ENCODE measurements around the gene WDFY3. TPM values are rescaled to one million over a fixed set of nuclear protein-coding genes. Genes with fewer than 3 reads are reported as not detected.

The WDFY3 gene
- polyA plus RNA-seq, 4 donors: 3.0 to 33.3 (median 6.4) TPM

- no peaks in the 10 kb centered on the region for H3K27me3 ChIP-seq (ENCODE audit: control insufficient read depth in 3 of 3, insufficient read depth in 3 of 3, low read length in 3 of 3)
- no peak for DNase-seq
- no peaks in the 10 kb centered on the region for H3K9me3 ChIP-seq (ENCODE audit: control insufficient read depth in 2 of 2, insufficient read depth in 1 of 2, low read depth in 1 of 2, low read length in 1 of 2)
- peaks cover 2 to 24% (median 3%) of the 10 kb centered on the region in 3 donors for H3K36me3 ChIP-seq (ENCODE audit: control insufficient read depth in 3 of 3, insufficient read depth in 2 of 3, low read depth in 1 of 3, low read length in 3 of 3)
- no peak overlapping the region for H3K4me3 ChIP-seq (ENCODE audit: low read depth in 1 of 3, low read length in 3 of 3)
- H3K4me1 ChIP-seq (ENCODE audit: control insufficient read depth in 3 of 3, insufficient read depth in 2 of 3, low read depth in 1 of 3, low read length in 2 of 3): no peaks in the 10 kb centered on the region
- no peak for FAIRE-seq
- no peak overlapping the region for H3K27ac ChIP-seq (ENCODE audit: low read depth in 1 of 3, low read length in 2 of 3)
Measured at GRCh38 chr4:84719115-84719514, 247.4 kb downstream of the WDFY3 start.

- DNase-seq (no peak), FAIRE-seq (no peak)
- 92 to 96% (median 94%) methylated on average over 2 of the region's 2 CpGs for WGBS, 3 donors
- Histone ChIP-seq H3K27me3 (ENCODE audit: control insufficient read depth in 3 of 3, insufficient read depth in 3 of 3, low read length in 3 of 3) (no peaks in the 10 kb centered on the region), H3K27ac (ENCODE audit: low read depth in 1 of 3, low read length in 2 of 3) (no peak overlapping the region), H3K9me3 (ENCODE audit: control insufficient read depth in 2 of 2, insufficient read depth in 1 of 2, low read depth in 1 of 2, low read length in 1 of 2) (no peaks in the 10 kb centered on the region), H3K4me1 (ENCODE audit: control insufficient read depth in 3 of 3, insufficient read depth in 2 of 3, low read depth in 1 of 3, low read length in 2 of 3) (no peaks in the 10 kb centered on the region), H3K36me3 (ENCODE audit: control insufficient read depth in 3 of 3, insufficient read depth in 2 of 3, low read depth in 1 of 3, low read length in 3 of 3) (peaks cover 2 to 28% (median 3%) of the 10 kb centered on the region in 3 donors), H3K4me3 (ENCODE audit: low read depth in 1 of 3, low read length in 3 of 3) (no peak overlapping the region)
Measured at GRCh38 chr4:84718699-84719098, 247.8 kb downstream of the WDFY3 start.

GRCh38 chr4:84710548-84710947, 255.9 kb downstream of the WDFY3 start:
- 88 to 97% (median 89%) methylated on average over 3 of the region's 3 CpGs for WGBS, 3 donors
- FAIRE-seq: no peak
- Histone ChIP-seq H3K36me3 (ENCODE audit: control insufficient read depth in 3 of 3, insufficient read depth in 2 of 3, low read depth in 1 of 3, low read length in 3 of 3) (peaks cover 2 to 40% (median 3%) of the 10 kb centered on the region in 3 donors), H3K27me3 (ENCODE audit: control insufficient read depth in 3 of 3, insufficient read depth in 3 of 3, low read length in 3 of 3) (no peaks in the 10 kb centered on the region), H3K9me3 (ENCODE audit: control insufficient read depth in 2 of 2, insufficient read depth in 1 of 2, low read depth in 1 of 2, low read length in 1 of 2) (no peaks in the 10 kb centered on the region), H3K4me1 (ENCODE audit: control insufficient read depth in 3 of 3, insufficient read depth in 2 of 3, low read depth in 1 of 3, low read length in 2 of 3) (no peaks in the 10 kb centered on the region), H3K27ac (ENCODE audit: low read depth in 1 of 3, low read length in 2 of 3) (no peak overlapping the region), H3K4me3 (ENCODE audit: low read depth in 1 of 3, low read length in 3 of 3) (no peak overlapping the region)
- no peak for DNase-seq

GRCh38 chr4:84708406-84709135, 257.9 kb downstream of the WDFY3 start:
- Histone ChIP-seq H3K9me3 (ENCODE audit: control insufficient read depth in 2 of 2, insufficient read depth in 1 of 2, low read depth in 1 of 2, low read length in 1 of 2) (no peaks in the 10 kb centered on the region), H3K27me3 (ENCODE audit: control insufficient read depth in 3 of 3, insufficient read depth in 3 of 3, low read length in 3 of 3) (no peaks in the 10 kb centered on the region), H3K27ac (ENCODE audit: low read depth in 1 of 3, low read length in 2 of 3) (no peak overlapping the region), H3K36me3 (ENCODE audit: control insufficient read depth in 3 of 3, insufficient read depth in 2 of 3, low read depth in 1 of 3, low read length in 3 of 3) (peaks cover 0 to 31% (median 5%) of the 10 kb centered on the region in 3 donors), H3K4me3 (ENCODE audit: low read depth in 1 of 3, low read length in 3 of 3) (no peak overlapping the region), H3K4me1 (ENCODE audit: control insufficient read depth in 3 of 3, insufficient read depth in 2 of 3, low read depth in 1 of 3, low read length in 2 of 3) (no peaks in the 10 kb centered on the region)
- no peak for FAIRE-seq
- whole genome bisulfite sequencing, 3 donors: 86 to 96% (median 94%) methylated on average over 6 of the region's 6 CpGs
- no peak for DNase-seq

- Histone ChIP-seq H3K27ac (ENCODE audit: low read depth in 1 of 3, low read length in 2 of 3) (no peak overlapping the region), H3K27me3 (ENCODE audit: control insufficient read depth in 3 of 3, insufficient read depth in 3 of 3, low read length in 3 of 3) (no peaks in the 10 kb centered on the region), H3K4me1 (ENCODE audit: control insufficient read depth in 3 of 3, insufficient read depth in 2 of 3, low read depth in 1 of 3, low read length in 2 of 3) (no peaks in the 10 kb centered on the region), H3K36me3 (ENCODE audit: control insufficient read depth in 3 of 3, insufficient read depth in 2 of 3, low read depth in 1 of 3, low read length in 3 of 3) (peaks cover 0 to 26% (median 5%) of the 10 kb centered on the region in 3 donors), H3K4me3 (ENCODE audit: low read depth in 1 of 3, low read length in 3 of 3) (no peak overlapping the region), H3K9me3 (ENCODE audit: control insufficient read depth in 2 of 2, insufficient read depth in 1 of 2, low read depth in 1 of 2, low read length in 1 of 2) (no peaks in the 10 kb centered on the region)
- WGBS, 3 donors: 89 to 92% (median 89%) methylated on average over 2 of the region's 2 CpGs
- no peak for FAIRE-seq
- no peak for DNase-seq
Measured at GRCh38 chr4:84706286-84706685, 260.2 kb downstream of the WDFY3 start.

- 40 to 66% (median 52%) methylated on average over 6 of the region's 6 CpGs for WGBS, 3 donors
- DNase-seq: peak; percentile 57 to 63
- H3K36me3 ChIP-seq (ENCODE audit: control insufficient read depth in 3 of 3, insufficient read depth in 2 of 3, low read depth in 1 of 3, low read length in 3 of 3): peaks cover 0 to 33% (median 5%) of the 10 kb centered on the region in 3 donors
- no peak for FAIRE-seq
- H3K4me1 ChIP-seq (ENCODE audit: control insufficient read depth in 3 of 3, insufficient read depth in 2 of 3, low read depth in 1 of 3, low read length in 2 of 3): peaks cover 0 to 9% (median 2%) of the 10 kb centered on the region in 3 donors
- H3K27me3 ChIP-seq (ENCODE audit: control insufficient read depth in 3 of 3, insufficient read depth in 3 of 3, low read length in 3 of 3): no peaks in the 10 kb centered on the region
- no peak overlapping the region for H3K4me3 ChIP-seq (ENCODE audit: low read depth in 1 of 3, low read length in 3 of 3)
- H3K27ac ChIP-seq (ENCODE audit: low read depth in 1 of 3, low read length in 2 of 3): peak overlapping the region in 1 of 3 donors; percentile 13
- H3K9me3 ChIP-seq (ENCODE audit: control insufficient read depth in 2 of 2, insufficient read depth in 1 of 2, low read depth in 1 of 2, low read length in 1 of 2): no peaks in the 10 kb centered on the region
Measured at GRCh38 chr4:84699001-84699671, 267.4 kb downstream of the WDFY3 start.

- H3K9me3 ChIP-seq (ENCODE audit: control insufficient read depth in 2 of 2, insufficient read depth in 1 of 2, low read depth in 1 of 2, low read length in 1 of 2): no peaks in the 10 kb centered on the region
- H3K27ac ChIP-seq (ENCODE audit: low read depth in 1 of 3, low read length in 2 of 3): no peak overlapping the region
- DNase-seq (no peak), FAIRE-seq (no peak)
- H3K4me1 ChIP-seq (ENCODE audit: control insufficient read depth in 3 of 3, insufficient read depth in 2 of 3, low read depth in 1 of 3, low read length in 2 of 3): peaks cover 0 to 9% (median 2%) of the 10 kb centered on the region in 3 donors
- no peak overlapping the region for H3K4me3 ChIP-seq (ENCODE audit: low read depth in 1 of 3, low read length in 3 of 3)
- WGBS, 3 donors: 61 to 78% (median 74%) methylated on average over 4 of the region's 4 CpGs
- H3K36me3 ChIP-seq (ENCODE audit: control insufficient read depth in 3 of 3, insufficient read depth in 2 of 3, low read depth in 1 of 3, low read length in 3 of 3): peaks cover 0 to 29% (median 5%) of the 10 kb centered on the region in 3 donors
- H3K27me3 ChIP-seq (ENCODE audit: control insufficient read depth in 3 of 3, insufficient read depth in 3 of 3, low read length in 3 of 3): no peaks in the 10 kb centered on the region
Measured at GRCh38 chr4:84697615-84698201, 268.8 kb downstream of the WDFY3 start.

- 94 to 97% (median 96%) methylated on average over 2 of the region's 2 CpGs for WGBS, 3 donors
Measured at GRCh38 chr4:84697159-84697558, 269.3 kb downstream of the WDFY3 start.

More at GRCh38 chr4:84697159-84697558, 269.3 kb downstream of the WDFY3 start:
- Histone ChIP-seq H3K4me1 (ENCODE audit: control insufficient read depth in 3 of 3, insufficient read depth in 2 of 3, low read depth in 1 of 3, low read length in 2 of 3) (peaks cover 0 to 9% (median 2%) of the 10 kb centered on the region in 3 donors), H3K36me3 (ENCODE audit: control insufficient read depth in 3 of 3, insufficient read depth in 2 of 3, low read depth in 1 of 3, low read length in 3 of 3) (peaks cover 0 to 26% (median 5%) of the 10 kb centered on the region in 3 donors), H3K27ac (ENCODE audit: low read depth in 1 of 3, low read length in 2 of 3) (no peak overlapping the region), H3K4me3 (ENCODE audit: low read depth in 1 of 3, low read length in 3 of 3) (no peak overlapping the region), H3K27me3 (ENCODE audit: control insufficient read depth in 3 of 3, insufficient read depth in 3 of 3, low read length in 3 of 3) (no peaks in the 10 kb centered on the region), H3K9me3 (ENCODE audit: control insufficient read depth in 2 of 2, insufficient read depth in 1 of 2, low read depth in 1 of 2, low read length in 1 of 2) (no peaks in the 10 kb centered on the region)
- FAIRE-seq (no peak), DNase-seq (no peak)
